WTC11 (cell line): ENCODE data around the gene WNT3. TPM values are rescaled to one million over a fixed set of nuclear protein-coding genes. Genes with fewer than 3 reads are reported as not detected.

Experiments
- ATAC-seq: fragments of 200-7000 bp; cut with Tn5 transposase; 2 replicates; pipeline ENCODE4 v1.10.0; 2021; ENCODE audit warnings: mild to moderate bottlenecking, moderate library complexity
- CTCF ChIA-PET: fragments of 300-600 bp; sonication (Branson Sonifier 250); formaldehyde crosslinking; loops from one replicate; lab custom pipeline; 2021; ENCODE audit warnings: antibody characterized with exemption; lab: Charles Lee
- POLR2A ChIA-PET: fragments of 350-600 bp; sonication (Branson Sonifier 250); formaldehyde crosslinking; loops from one replicate; lab custom pipeline; 2021; ENCODE audit warnings: antibody characterized with exemption; lab: Charles Lee
- DNase-seq: peaks from one replicate; pipeline ENCODE4 v3.0.0; 2021; ENCODE audit warnings: low spot score
- H3K27ac Mint-ChIP-seq: 2 replicates; pipeline ENCODE4 v1.8.0; 2021; ENCODE audit warnings: mixed read lengths
- H3K27me3 Mint-ChIP-seq: 2 replicates; pipeline ENCODE4 v1.8.0; 2021; ENCODE audit warnings: low read depth, mild to moderate bottlenecking, moderate library complexity, mixed read lengths
- H3K36me3 Mint-ChIP-seq: 2 replicates; pipeline ENCODE4 v1.8.0; 2021; ENCODE audit warnings: mixed read lengths
- H3K4me1 Mint-ChIP-seq: 2 replicates; pipeline ENCODE4 v1.8.0; 2022; ENCODE audit warnings: mixed read lengths
- H3K4me3 Mint-ChIP-seq: 2 replicates; pipeline ENCODE4 v1.8.0; 2021; ENCODE audit warnings: mild to moderate bottlenecking, moderate library complexity, mixed read lengths
- H3K9me3 Mint-ChIP-seq: 2 replicates; pipeline ENCODE4 v1.8.0; 2021; ENCODE audit warnings: mixed read lengths
- ATF3 ChIP-seq: sonication (generic); formaldehyde crosslinking; conservative IDR thresholded peaks from 2 replicates; pipeline ENCODE4 v1.8.1; 2022; ENCODE audit warnings: mild to moderate bottlenecking, missing genetic modification reagents
- CBFB ChIP-seq: sonication (generic); formaldehyde crosslinking; IDR thresholded peaks from 2 replicates; pipeline ENCODE4 v1.8.1; 2022; ENCODE audit warnings: mild to moderate bottlenecking, low read depth, missing genetic modification reagents
- E2F4 ChIP-seq: sonication (generic); formaldehyde crosslinking; IDR thresholded peaks from 2 replicates; pipeline ENCODE4 v1.8.1; 2022; ENCODE audit warnings: low read depth, mild to moderate bottlenecking, moderate library complexity, missing genetic modification reagents, borderline replicate concordance
- ERG ChIP-seq: fragments of 250-450 bp; sonication (Bioruptor Pico); IDR thresholded peaks from 2 replicates; pipeline ENCODE4 v1.8.0; 2021; ENCODE audit warnings: mild to moderate bottlenecking
- HMGA2 ChIP-seq: fragments of 250-450 bp; sonication (Bioruptor Pico); IDR thresholded peaks from 2 replicates; pipeline ENCODE4 v1.4.0; 2021; ENCODE audit warnings: mild to moderate bottlenecking, moderate library complexity
- IRF2 ChIP-seq: sonication (generic); formaldehyde crosslinking; IDR thresholded peaks from 2 replicates; pipeline ENCODE4 v1.8.0; 2022; ENCODE audit warnings: low read depth, missing genetic modification reagents, borderline replicate concordance
- JUN ChIP-seq: sonication (generic); formaldehyde crosslinking; IDR thresholded peaks from 2 replicates; pipeline ENCODE4 v1.8.0; 2023; ENCODE audit warnings: mild to moderate bottlenecking, missing genetic modification reagents
- MAX ChIP-seq: sonication (generic); formaldehyde crosslinking; IDR thresholded peaks from 2 replicates; pipeline ENCODE4 v1.8.0; 2022; ENCODE audit warnings: mild to moderate bottlenecking, missing genetic modification reagents
- MXD4 ChIP-seq: fragments of 250-450 bp; sonication (Bioruptor Pico); IDR thresholded peaks from 2 replicates; pipeline ENCODE4 v1.8.0; 2021; ENCODE audit warnings: mild to moderate bottlenecking, moderate library complexity, borderline replicate concordance
- NR1H2 ChIP-seq: sonication (generic); formaldehyde crosslinking; IDR thresholded peaks from 2 replicates; pipeline ENCODE4 v1.9.0; 2021; ENCODE audit warnings: mild to moderate bottlenecking, moderate library complexity, missing genetic modification reagents
- NR3C1 ChIP-seq: sonication (generic); formaldehyde crosslinking; conservative IDR thresholded peaks from 2 replicates; pipeline ENCODE4 v1.8.1; 2023; ENCODE audit warnings: low read depth, mild to moderate bottlenecking, missing genetic modification reagents
- PRDM15 ChIP-seq: sonication (generic); formaldehyde crosslinking; IDR thresholded peaks from 2 replicates; pipeline ENCODE4 v1.8.0; 2022; ENCODE audit warnings: missing genetic modification reagents
- RORB ChIP-seq: fragments of 250-450 bp; sonication (Bioruptor Pico); IDR thresholded peaks from 2 replicates; pipeline ENCODE4 v1.9.0; 2021; ENCODE audit warnings: mild to moderate bottlenecking
- SMAD3 ChIP-seq: sonication (generic); formaldehyde crosslinking; IDR thresholded peaks from 2 replicates; pipeline ENCODE4 v1.8.0; 2022; ENCODE audit warnings: missing genetic modification reagents, mild to moderate bottlenecking, borderline replicate concordance
- TEAD4 ChIP-seq: sonication (generic); formaldehyde crosslinking; IDR thresholded peaks from 2 replicates; pipeline ENCODE4 v1.8.0; 2022; ENCODE audit warnings: mild to moderate bottlenecking, missing genetic modification reagents
- TP53 ChIP-seq: sonication (generic); formaldehyde crosslinking; IDR thresholded peaks from 2 replicates; pipeline ENCODE4 v1.8.1; 2023; ENCODE audit warnings: mild to moderate bottlenecking, missing genetic modification reagents
- USF1 ChIP-seq: sonication (generic); formaldehyde crosslinking; IDR thresholded peaks from 2 replicates; pipeline ENCODE4 v1.8.0; 2022; ENCODE audit warnings: mild to moderate bottlenecking, missing genetic modification reagents
- ZBTB21 ChIP-seq: sonication (generic); formaldehyde crosslinking; IDR thresholded peaks from 2 replicates; pipeline ENCODE4 v1.8.1; 2023; ENCODE audit warnings: mild to moderate bottlenecking, missing genetic modification reagents, borderline replicate concordance
- ZBTB43 ChIP-seq: sonication (generic); formaldehyde crosslinking; IDR thresholded peaks from 2 replicates; pipeline ENCODE4 v1.8.1; 2023; ENCODE audit warnings: mild to moderate bottlenecking, missing genetic modification reagents
- ZNF138 ChIP-seq: sonication (generic); formaldehyde crosslinking; conservative IDR thresholded peaks from 2 replicates; pipeline ENCODE4 v1.8.1; 2022; ENCODE audit warnings: mild to moderate bottlenecking, moderate library complexity, missing genetic modification reagents
- ZNF396 ChIP-seq: fragments of 250-450 bp; sonication (Bioruptor Pico); IDR thresholded peaks from 2 replicates; pipeline ENCODE4 v1.8.0; 2021; ENCODE audit warnings: mild to moderate bottlenecking, moderate library complexity, borderline replicate concordance
- ZNF416 ChIP-seq: fragments of 250-450 bp; sonication (Bioruptor Pico); IDR thresholded peaks from 2 replicates; pipeline ENCODE4 v1.9.0; 2021; ENCODE audit warnings: mild to moderate bottlenecking, inconsistent platforms
- ZNF425 ChIP-seq: fragments of 250-450 bp; sonication (Bioruptor Pico); conservative IDR thresholded peaks from 2 replicates; pipeline ENCODE4 v1.9.0; 2021; ENCODE audit warnings: mild to moderate bottlenecking
- ZNF512 ChIP-seq: sonication (generic); formaldehyde crosslinking; IDR thresholded peaks from 2 replicates; pipeline ENCODE4 v1.8.1; 2022; ENCODE audit warnings: missing genetic modification reagents, borderline replicate concordance
- total RNA-seq: library from RNA; stranded (reverse); gene quantifications from 3 replicates; pipeline ENCODE4 v1.2.3, GENCODE V29; 2021

WNT3 gene
- total RNA-seq, 1 experiment from 2014 or later = 14.1 TPM

GRCh38 chr17:46811978-46812583, 6.4 kb downstream of the WNT3 start:
- ATAC-seq = no peak
- Mint-ChIP-seq H3K4me1 (peaks cover 79% of the 10 kb centered on the region), H3K36me3 (no peaks in the 10 kb centered on the region), H3K27me3 (peaks cover 18% of the 10 kb centered on the region), H3K9me3 (no peaks in the 10 kb centered on the region), H3K27ac (no peak overlapping the region), H3K4me3 (no peak overlapping the region)
- ChIA-PET CTCF (interaction anchor here (1.0 to 1.9 kb wide), 3 partner anchors 9 to 130 kb away, joined by 3 to 6 read pairs (median 5); no protein-coding TSS in a partner anchor), POLR2A (interaction anchor here (0.6 kb wide), 1 partner anchor 9 kb away, joined by 4 read pairs; no protein-coding TSS in a partner anchor)
- TF ChIP-seq MAX = no peak
- no peak for TF ChIP-seq ATF3 (CRISPR knock-in tag)
- no peak for TF ChIP-seq USF1
- TF ChIP-seq PRDM15 (CRISPR knock-in tag) = no peak
- TF ChIP-seq NR1H2 = no peak
- TF ChIP-seq IRF2 (CRISPR knock-in tag) = no peak
- TF ChIP-seq SMAD3 (CRISPR knock-in tag) = no peak
- TF ChIP-seq ZNF425 = no peak
- no peak for TF ChIP-seq NR3C1 (CRISPR knock-in tag)
- no peak for TF ChIP-seq RORB (CRISPR knock-in tag)
- no peak for TF ChIP-seq ZNF416 (CRISPR knock-in tag)
- no peak for TF ChIP-seq ERG (CRISPR knock-in tag)
- no peak for TF ChIP-seq ZNF138 (CRISPR knock-in tag)
- TF ChIP-seq ZBTB21 = no peak
- DNase-seq = no peak

- no peaks in the 10 kb centered on the region for H3K9me3 Mint-ChIP-seq
- TF ChIP-seq TEAD4 (no peak), MXD4 (no peak), ZNF396 (CRISPR knock-in tag) (no peak), E2F4 (CRISPR knock-in tag) (no peak), JUN (CRISPR knock-in tag) (no peak), ZBTB43 (no peak), CBFB (no peak), ZNF512 (CRISPR knock-in tag) (no peak), HMGA2 (CRISPR knock-in tag) (no peak), TP53 (CRISPR knock-in tag) (no peak)
Measured at GRCh38 chr17:46810837-46811236, 7.7 kb downstream of the WNT3 start.

More at GRCh38 chr17:46810837-46811236, 7.7 kb downstream of the WNT3 start:
- CTCF ChIA-PET = no interaction called here
- Mint-ChIP-seq H3K27me3 (peaks cover 5% of the 10 kb centered on the region), H3K36me3 (peaks cover 1% of the 10 kb centered on the region), H3K27ac (no peak overlapping the region), H3K4me3 (no peak overlapping the region), H3K4me1 (peaks cover 67% of the 10 kb centered on the region)
- no peak for DNase-seq
- POLR2A ChIA-PET = no interaction called here
- ATAC-seq = no peak
